ENCODE measurements around the gene ZNF101.

The ZNF101 gene

DNA sequence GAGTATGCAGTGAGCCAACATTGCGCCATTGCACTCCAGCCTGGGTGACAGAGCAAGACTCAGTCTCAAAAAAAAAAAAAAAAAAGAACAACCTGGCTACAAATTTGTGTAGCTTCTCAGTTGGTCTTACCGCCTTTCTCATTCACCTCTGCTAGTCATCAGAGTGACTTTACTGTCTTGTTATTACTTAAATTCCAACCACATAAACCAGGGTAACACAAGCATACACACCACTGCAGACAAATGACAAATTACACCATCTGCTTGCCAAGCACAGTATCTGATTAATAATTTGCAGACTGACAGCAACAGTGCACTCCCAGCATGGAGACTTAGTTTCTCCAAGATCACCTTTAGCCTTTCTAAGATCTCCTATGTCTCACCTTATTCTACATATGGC lies 53.3 kb downstream of the ZNF101 start:
- no peaks in the 10 kb centered on the region for H3K36me3 ChIP-seq (ENCODE audit: control insufficient read depth, insufficient read depth, low read length)
- DNase-seq (ENCODE audit: extremely low read depth, insufficient read length), result no peak
- no peaks in the 10 kb centered on the region for H3K27me3 ChIP-seq (replicated peaks; ENCODE audit: control insufficient read depth, insufficient read depth, low read length)
- TF ChIP-seq, protein P1, sequence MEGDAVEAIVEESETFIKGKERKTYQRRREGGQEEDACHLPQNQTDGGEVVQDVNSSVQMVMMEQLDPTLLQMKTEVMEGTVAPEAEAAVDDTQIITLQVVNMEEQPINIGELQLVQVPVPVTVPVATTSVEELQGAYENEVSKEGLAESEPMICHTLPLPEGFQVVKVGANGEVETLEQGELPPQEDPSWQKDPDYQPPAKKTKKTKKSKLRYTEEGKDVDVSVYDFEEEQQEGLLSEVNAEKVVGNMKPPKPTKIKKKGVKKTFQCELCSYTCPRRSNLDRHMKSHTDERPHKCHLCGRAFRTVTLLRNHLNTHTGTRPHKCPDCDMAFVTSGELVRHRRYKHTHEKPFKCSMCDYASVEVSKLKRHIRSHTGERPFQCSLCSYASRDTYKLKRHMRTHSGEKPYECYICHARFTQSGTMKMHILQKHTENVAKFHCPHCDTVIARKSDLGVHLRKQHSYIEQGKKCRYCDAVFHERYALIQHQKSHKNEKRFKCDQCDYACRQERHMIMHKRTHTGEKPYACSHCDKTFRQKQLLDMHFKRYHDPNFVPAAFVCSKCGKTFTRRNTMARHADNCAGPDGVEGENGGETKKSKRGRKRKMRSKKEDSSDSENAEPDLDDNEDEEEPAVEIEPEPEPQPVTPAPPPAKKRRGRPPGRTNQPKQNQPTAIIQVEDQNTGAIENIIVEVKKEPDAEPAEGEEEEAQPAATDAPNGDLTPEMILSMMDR (IDR thresholded peaks at IDR 0.05; ENCODE audit: insufficient read depth, low read length, poor library complexity, severe bottlenecking), result no peak
- no peak overlapping the region for H3K4me3 ChIP-seq (replicated peaks; ENCODE audit: low read depth, low read length)

DNA sequence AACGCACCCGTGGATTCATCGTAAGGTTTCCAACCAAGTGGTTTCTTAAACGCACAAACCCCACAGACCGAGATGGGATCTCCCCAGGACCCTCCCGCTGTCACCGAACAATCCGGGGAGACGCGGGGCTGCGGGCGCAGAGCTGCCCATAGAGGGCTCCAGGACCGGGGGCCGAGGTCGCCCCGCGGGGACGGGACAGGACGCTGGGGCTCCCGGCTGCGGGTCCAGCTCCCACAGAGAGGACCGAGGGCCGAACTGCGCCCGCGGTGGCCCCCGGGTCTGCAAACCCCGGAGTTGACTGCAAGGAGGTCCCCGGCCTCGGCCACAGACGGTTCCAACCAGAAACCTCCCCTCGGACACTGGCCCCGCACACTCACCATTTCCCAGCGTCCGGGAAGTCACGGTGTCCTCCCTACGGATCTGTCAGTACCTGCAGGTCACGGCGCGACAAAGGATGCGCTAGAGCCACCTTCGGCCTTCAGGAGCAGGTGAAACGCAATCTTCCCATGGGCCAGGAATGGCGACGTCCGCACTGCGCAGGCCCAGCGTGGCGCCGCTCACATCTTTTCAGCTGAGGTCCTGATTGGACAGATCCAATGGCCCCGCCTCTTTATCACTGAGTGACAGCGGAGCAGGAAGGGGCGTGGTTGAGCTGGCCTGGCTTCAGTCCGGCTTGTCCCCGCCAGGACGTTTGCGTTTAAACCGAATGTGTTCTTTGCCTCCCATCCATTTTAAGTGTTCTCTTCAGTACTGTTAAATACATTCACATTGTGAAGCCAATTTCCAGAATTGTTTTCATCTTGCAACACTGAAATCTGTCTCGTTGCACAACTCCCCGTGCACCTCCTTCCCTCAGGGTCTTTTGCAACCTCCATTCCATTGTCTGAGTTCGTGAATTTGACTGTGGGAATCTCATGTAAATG lies 64.2 kb downstream of the ZNF101 start, which contains the start of gene ZNF14:
Gene ZNF14 (minus strand): TSS at position 534 of the 923 bp plus-strand sequence. CDS start 154 bp downstream, at position 380.
- no peaks in the 10 kb centered on the region; the same call in 1 of the 2 replicates for H3K36me3 ChIP-seq (ENCODE audit: control insufficient read depth, insufficient read depth, low read length)
- TF ChIP-seq, protein P1 (IDR thresholded peaks at IDR 0.05; ENCODE audit: insufficient read depth, low read length, poor library complexity, severe bottlenecking), result peak; percentile 11
- no peaks in the 10 kb centered on the region for H3K27me3 ChIP-seq (replicated peaks; ENCODE audit: control insufficient read depth, insufficient read depth, low read length)
- peak; percentile 91 for DNase-seq (ENCODE audit: extremely low read depth, insufficient read length)
- H3K4me3 ChIP-seq (replicated peaks; ENCODE audit: low read depth, low read length), result peak within 1 kb of the TSS; percentile 81
